Activated CD8-positive, alpha-beta memory T cell treated with anti-CD3 and anti-CD28 coated beads for 1 hour (primary cell): ENCODE results near the gene SCARB2.

Source experiments
- DNase-seq, 2 donors: peaks; one replicate each; pipeline ENCODE4 v3.0.0-alpha.2; 2020; ENCODE audit warnings: low read depth in 1 of 2; ENCODE audit errors: extremely low read depth in 1 of 2

The SCARB2 gene

DNA sequence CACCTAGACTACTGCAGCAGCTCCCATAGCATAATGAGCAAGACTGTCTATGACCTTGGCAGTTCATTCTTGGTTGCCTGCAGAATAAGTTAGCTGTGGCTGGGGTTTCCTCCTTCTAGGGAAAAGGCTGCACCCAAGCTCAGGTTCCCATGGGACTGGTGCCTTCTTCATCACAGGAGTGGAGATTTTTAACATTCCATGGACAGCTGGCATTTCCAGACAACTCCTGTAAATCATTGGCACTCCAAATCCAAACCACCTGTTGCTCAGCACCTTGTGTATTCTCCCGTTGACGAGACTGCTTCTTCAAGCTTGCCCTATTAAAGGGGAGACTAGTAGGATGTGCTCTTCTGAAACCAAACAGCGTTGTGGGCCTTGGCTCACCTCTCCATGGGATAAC lies 57.6 kb downstream of the SCARB2 start:
- no peak for DNase-seq

DNA sequence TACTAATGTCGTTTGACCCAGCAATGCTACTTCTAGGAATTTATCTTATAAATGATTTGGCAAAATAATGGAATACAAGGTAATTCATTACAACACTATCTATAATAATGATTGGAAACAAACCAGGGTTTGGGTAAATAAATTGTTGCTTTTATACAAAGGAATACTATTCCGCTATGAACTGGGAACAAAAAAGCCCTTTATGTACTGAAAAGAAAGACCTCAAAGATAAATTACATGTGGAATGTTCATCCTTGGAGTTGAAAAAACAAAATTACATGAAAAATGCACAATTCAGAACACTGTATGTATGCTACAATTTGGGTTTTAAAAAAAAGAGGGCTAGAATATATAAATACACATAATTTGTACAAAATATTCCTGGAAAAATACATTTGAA lies 60.3 kb downstream of the SCARB2 start:
- DNase-seq = no peak

DNA sequence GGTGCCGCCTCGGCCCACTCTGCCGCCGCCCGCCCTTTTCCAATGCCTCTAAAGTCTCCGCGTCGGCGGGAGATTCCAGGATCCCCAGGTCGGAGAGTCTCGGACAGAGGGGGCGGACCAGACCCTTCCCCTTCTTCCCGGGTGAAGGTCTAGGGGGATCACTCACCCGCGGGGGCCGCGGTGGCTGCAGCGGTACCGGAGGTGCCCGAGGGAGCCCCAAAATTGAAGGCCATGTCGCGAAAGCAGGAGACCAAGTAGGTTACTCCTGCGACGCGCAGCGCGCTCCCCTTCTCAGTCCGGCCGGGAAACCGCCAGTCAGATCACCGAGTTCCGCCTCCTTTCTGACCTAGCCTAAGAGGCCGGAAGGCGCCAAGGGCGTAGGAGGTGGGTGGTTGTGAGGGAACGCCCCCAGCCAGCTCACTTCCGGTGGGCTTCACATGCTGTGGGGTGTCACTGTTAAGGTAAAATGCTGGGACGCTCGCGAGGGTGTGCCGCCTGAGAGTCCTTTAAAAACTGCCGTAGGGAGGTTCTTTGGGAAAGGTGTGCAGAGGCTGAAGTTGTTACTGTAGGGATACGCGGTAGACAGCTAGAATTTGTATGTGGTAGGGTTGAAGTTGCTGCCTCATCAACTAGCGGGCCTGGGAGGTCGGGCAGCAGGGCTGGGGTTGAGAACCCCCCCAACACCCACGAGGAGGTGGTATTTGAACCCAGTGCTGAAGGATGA lies 65.3 kb downstream of the SCARB2 start, which contains the start of gene NUP54:
TSS of gene NUP54 (minus strand) at position 256 of the 724 bp plus-strand sequence. CDS start at position 233, 23 bp downstream.
- peak; percentile 86 to 89 for DNase-seq

DNA sequence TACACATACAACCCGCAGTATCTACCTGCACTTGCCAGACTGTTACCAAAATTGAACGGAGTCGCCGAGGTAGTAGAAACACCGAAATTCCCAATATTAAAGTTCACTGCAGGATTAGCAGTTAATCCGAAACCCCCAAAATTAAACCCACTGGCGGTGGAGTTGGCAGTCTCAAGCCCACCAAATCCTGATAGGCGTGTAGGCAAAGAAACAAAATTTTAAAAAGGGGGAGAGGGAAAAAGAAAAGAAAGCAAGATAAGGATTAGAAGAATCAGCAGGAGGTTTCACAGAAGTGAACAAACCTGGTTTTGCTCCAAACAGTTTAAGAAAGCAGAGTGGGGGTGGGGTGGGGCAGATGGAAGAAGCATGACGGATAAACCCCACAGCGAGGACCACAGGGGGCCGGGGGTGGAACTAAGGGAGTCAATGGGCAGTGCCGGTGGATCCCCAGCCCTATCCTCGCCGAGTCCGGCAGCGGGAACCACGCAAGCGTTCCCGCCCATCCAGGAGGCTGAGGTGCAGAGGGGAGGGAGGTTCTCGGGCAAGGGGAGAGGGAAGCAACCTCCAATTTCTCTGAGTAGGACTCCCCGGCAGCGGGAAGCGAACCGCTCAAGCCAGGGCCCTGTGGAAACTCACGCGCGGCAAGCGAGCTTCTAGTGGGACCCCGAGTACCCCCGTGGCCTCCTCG lies 66.0 kb downstream of the SCARB2 start:
- peak in 1 of 2 donors; percentile 5 for DNase-seq

DNA sequence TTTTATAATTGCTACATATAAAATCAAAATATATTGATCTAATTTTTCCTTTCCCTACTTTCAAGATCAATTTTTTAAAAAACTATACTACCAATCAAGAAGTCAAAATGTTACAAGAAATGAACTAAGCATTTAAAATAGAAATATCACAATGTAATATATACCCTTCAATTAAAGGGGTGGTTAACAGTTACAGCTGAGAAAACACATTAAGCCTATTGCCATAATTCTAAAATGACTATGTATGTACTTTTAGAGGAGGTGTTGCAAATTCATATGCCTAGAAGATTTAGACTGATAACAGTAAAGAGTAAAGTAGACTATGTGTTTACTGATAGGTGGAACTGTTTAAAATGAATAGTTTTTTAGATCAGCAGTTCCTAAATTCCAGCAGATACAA lies 69.1 kb downstream of the SCARB2 start:
- DNase-seq = no peak

DNA sequence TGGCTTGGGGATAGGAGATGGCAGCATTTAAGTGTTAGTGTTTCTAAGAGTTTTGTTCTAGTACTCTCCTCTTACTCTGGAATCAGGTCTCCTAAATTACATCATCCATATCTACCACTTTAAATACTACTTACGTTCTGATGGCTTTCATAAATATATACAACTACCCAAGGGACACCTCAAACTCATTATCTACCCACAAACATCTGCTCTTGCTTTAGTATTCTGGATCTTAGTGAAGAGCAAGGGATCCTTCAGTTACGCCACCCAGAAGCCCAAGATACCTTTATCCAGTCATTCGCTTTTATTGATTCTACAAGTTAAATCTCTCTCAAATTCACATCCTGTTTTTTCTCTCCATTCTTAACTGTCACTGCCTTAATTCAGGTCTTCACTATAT lies 72.4 kb downstream of the SCARB2 start:
- DNase-seq = no peak

DNA sequence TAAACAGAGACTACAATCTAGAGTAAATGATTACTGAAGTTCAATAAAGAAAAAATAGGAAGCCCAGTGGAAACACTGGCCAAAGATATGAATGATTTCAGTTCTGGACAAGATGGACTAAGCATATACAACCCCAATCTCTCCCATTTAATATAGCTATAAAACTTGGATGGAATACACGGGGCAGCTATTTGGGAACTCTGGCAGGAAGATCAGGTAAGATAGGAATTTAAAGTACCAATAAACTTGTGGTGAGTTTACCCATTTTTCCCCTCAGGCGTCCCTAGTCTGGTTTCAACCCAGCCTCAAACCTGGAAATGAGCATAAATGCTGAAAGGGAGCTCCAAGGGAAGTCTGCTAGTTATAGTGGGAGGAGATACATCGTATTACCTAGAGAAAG lies 85.9 kb downstream of the SCARB2 start:
- DNase-seq = no peak

DNA sequence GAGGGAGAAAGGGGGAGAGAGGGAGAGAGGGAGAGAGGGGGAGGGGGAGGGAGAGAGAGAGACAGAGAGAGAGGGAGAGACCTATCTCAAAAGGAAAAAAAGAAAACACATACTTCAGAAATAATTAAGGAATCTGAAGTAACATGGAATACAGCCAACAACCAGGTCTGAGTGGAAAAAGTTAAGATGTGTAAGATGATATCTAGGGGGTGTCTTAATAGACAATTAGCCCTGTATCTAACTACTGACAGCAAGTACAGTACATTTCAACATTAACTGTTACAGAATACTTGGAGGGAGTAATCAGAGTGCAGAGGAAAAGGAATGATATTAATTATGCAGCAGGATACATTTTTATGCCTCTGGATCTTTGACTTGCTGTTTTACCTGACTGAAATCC lies 87.8 kb downstream of the SCARB2 start:
- DNase-seq = no peak

DNA sequence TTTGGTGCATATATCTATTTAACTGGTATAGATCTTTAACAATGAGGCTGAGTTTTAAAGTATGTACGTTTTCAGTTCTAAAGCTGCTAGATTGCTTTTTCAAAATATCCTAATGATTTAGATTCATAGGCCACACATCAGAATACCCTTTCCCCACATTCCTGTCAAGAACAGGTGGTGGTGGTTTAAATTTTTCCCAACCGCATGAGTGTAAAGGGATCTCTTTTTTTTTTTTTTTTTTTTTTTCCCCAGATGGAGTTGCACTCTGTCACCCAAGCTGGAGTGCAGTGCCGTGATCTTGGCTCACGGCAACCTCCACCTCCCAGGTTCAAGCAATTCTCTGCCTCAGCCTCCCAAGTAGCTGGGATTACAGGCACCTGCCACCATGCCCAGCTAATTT lies 93.4 kb downstream of the SCARB2 start:
- no peak for DNase-seq

DNA sequence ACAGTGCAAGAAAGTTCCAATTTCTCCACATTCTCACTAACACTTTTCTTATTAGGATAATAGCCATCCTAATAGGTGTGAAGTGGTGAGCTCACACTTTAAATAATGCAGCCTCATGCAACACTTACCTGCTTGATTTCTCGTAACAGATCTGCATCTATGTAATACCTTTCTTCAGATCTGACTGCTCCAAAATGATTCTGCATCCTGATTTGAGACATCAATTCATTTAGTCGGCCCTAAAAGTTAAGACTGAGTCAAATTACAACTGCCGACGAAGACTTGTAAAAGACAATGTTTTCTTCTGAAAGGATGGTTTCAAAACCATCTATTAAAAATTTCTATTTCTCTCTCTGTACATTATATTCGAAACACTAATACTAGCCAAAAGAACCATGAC lies 96.1 kb downstream of the SCARB2 start:
- no peak for DNase-seq

DNA sequence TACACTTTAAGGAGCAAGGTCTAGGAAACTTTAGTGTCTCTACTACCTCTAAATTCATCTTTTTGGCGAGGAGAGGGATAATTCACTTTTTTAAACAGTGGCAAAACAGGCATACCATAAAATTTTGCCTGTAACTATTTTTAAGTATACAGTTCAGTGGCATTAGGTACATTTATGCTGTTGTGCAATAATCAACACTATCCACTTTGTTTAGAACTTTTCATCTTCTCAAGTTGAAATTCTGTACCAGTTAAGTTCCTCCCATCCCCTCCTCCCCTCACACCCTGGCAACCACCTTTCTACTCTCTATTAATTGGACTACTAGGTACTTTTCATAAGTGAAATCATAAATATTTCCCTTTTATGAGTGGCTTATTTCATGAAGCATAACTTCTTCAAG lies 96.8 kb downstream of the SCARB2 start:
- DNase-seq = no peak
